ENCODE measurements around the gene GLIS1.

The GLIS1 gene

DNA sequence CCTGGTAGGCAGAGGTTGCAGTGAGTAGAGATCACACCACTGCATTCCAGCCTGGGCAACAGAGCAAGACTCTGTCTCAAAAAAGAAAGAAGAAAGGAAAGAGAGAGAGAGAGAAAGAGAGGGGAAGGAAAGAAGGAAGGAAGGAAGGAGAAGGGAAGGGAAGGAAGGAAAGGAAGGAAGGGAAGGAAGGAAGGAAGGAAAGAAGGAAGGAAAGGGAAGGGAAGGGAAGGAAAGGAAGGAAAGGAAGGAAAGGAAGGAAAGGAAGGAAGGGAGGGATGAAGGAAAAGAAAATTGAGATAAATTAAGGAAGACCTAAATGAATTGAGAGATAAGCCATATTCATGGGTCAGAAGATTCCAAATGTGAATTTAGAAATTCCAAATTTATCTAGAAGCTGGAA lies 92.2 kb downstream of the GLIS1 start:
- Mint-ChIP-seq H3K9me3 (no peaks in the 10 kb centered on the region), H3K36me3 (ENCODE audit: low read depth) (no peaks in the 10 kb centered on the region), H3K4me1 (ENCODE audit: low read depth) (no peaks in the 10 kb centered on the region), H3K27me3 (ENCODE audit: low read depth) (peaks cover 25% of the 10 kb centered on the region), H3K27ac (no peak overlapping the region), H3K4me3 (no peak overlapping the region)
- no peak for DNase-seq (ENCODE audit: low spot score)

DNA sequence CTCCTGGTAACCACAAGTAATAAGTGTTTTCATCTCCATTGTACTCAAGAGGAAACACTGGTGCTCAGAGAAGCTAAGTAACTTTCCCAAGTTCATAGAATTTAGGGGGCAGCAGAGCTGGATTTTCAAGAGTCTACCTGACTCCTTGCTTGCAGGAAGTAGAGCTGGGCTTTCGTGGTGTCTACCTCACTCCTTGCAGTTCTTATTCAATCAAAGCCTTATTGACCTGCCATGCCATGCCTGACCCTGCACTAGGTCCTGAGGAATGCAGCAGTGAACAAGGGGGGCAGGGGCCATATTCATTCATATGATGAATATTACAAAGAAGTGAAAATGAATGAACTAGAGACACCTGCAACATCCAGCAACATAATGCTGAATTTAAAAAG lies 93.3 kb downstream of the GLIS1 start:
- Mint-ChIP-seq H3K4me1 (ENCODE audit: low read depth) (no peaks in the 10 kb centered on the region), H3K9me3 (no peaks in the 10 kb centered on the region), H3K36me3 (ENCODE audit: low read depth) (no peaks in the 10 kb centered on the region), H3K27me3 (ENCODE audit: low read depth) (peaks cover 25% of the 10 kb centered on the region), H3K4me3 (no peak overlapping the region), H3K27ac (no peak overlapping the region)
- DNase-seq (ENCODE audit: low spot score), result no peak

DNA sequence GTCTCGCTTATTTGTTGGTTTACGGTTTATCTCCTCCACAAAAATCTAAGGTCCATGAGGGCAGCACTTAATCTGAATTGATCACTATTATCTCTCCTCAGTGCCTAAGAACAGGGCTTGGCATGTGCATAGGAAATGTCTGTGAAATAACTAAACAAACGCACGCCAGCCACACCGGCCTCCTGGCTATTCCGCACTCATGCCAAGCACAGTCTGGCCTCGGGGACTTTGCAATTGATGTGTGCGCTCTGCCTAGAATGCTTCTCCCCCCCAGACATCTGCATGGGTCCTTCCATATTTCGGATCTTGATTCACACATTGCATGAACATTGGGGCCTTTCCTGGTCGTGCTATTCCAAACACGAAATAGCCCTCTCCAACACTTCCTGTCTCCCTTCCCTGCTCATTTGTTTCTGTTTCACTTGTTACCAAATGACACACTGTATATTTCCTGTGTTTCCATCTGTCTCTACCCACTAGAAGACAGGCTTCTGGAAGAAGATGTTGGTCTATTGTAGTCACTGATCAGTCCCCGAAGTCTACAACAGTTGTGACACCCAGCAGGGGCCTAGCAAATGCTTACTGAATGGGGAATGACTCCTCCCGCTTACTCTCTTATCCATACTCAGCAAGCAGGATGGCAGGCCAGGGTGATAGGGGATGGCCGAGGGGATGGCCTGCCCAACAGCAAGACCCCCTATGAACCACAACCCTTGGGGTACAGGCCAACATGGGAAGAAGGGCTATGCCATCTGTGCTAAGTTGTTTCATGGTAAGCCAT lies 93.9 kb downstream of the GLIS1 start:
- H3K4me3 Mint-ChIP-seq, result no peak overlapping the region
- no peak overlapping the region for H3K27ac Mint-ChIP-seq
- H3K9me3 Mint-ChIP-seq, result no peaks in the 10 kb centered on the region
- H3K36me3 Mint-ChIP-seq (ENCODE audit: low read depth), result no peaks in the 10 kb centered on the region
- peaks cover 25% of the 10 kb centered on the region for H3K27me3 Mint-ChIP-seq (ENCODE audit: low read depth)
- no peak for DNase-seq (ENCODE audit: low spot score)
- H3K4me1 Mint-ChIP-seq (ENCODE audit: low read depth), result no peaks in the 10 kb centered on the region

DNA sequence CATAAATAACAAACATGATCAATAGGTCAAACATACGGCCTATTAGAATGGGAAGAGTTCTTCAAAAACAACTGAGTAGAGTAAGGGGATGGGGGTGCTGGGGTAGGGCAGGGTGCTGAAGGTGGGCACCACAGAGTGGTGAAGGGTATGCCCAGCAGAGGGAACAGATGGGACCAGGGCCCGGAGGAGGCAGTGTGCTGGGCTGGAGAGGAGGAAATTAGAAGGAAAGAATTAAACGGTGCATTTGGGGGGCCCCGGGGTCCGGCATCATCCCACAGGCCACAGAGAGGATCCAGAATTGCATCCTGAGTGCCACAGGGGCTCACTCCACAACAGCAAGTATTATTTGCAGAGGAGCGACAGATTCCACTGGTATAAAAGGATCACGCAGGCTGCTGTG lies 94.5 kb downstream of the GLIS1 start:
- no peaks in the 10 kb centered on the region for H3K4me1 Mint-ChIP-seq (ENCODE audit: low read depth)
- H3K9me3 Mint-ChIP-seq, result no peaks in the 10 kb centered on the region
- H3K4me3 Mint-ChIP-seq, result no peak overlapping the region
- DNase-seq (ENCODE audit: low spot score), result no peak
- H3K27ac Mint-ChIP-seq, result no peak overlapping the region
- H3K36me3 Mint-ChIP-seq (ENCODE audit: low read depth), result no peaks in the 10 kb centered on the region
- H3K27me3 Mint-ChIP-seq (ENCODE audit: low read depth), result peaks cover 22% of the 10 kb centered on the region

DNA sequence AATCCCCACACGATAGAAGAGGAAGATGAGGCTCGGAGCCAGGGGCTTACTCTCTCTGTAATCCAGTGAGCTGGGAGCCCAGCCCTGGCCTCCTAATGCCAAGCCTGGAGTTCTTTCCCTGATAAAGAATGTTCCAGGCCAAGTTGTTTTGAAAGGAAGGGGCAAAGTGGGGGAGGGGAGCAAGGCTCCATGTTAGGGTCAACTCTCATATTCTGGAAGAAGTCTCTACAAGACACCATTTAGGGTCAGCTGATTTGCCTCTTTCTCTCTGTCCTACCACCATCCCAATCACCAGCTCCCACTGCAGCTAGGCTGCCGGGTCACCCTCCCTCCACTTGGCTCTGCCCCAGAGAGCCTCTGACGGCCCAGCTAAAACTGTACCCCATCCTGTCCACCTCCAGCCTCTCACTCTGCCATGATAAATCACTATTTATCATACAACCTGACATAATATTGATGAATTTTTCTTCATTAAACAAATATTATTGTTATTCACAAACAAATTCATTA lies 95.0 kb downstream of the GLIS1 start:
- Mint-ChIP-seq H3K27ac (no peak overlapping the region), H3K4me1 (ENCODE audit: low read depth) (no peaks in the 10 kb centered on the region), H3K9me3 (no peaks in the 10 kb centered on the region), H3K27me3 (ENCODE audit: low read depth) (peaks cover 22% of the 10 kb centered on the region), H3K36me3 (ENCODE audit: low read depth) (no peaks in the 10 kb centered on the region), H3K4me3 (no peak overlapping the region)
- no peak for DNase-seq (ENCODE audit: low spot score)

DNA sequence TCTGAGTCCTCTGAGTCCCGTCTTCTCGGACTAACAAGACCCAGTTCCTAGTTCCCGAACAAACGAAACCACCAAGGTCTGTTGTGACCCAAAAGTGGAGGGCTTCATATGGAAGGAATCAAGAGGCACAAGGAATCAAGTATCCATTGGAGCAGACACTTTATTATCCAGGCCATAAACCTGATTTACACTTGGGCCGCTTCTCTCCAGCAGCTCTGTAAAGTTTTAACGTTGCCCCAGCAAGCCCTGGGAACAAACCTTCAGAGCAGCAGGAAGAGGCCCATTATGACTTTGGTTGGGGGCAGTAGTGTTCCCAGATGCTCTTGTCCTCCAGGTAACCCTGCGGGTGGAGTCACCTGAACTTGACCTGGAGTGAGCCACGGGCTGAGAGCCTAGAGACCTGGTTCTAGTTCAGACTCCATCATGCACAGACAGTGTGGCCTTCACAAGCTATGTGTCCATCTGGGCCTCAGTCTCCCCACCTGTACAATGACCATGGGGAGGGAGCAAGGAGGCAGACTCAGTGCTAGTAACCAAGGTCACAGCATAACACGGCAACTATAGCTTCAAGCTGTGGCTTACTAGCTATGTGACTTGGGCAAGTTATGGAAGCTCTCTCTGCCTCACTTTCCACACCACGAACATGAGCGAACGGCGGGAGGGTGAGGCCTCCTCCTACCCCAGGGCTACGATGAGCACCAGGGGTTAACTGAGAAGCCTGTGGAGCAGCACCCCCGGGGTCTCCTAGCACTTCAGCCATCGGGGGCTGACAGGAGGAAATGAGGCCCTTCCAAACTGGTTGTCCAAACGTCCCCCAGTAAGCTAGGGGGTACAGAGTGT lies 95.7 kb downstream of the GLIS1 start:
- Mint-ChIP-seq H3K9me3 (no peaks in the 10 kb centered on the region), H3K4me3 (no peak overlapping the region), H3K27ac (no peak overlapping the region), H3K36me3 (ENCODE audit: low read depth) (no peaks in the 10 kb centered on the region), H3K4me1 (ENCODE audit: low read depth) (no peaks in the 10 kb centered on the region), H3K27me3 (ENCODE audit: low read depth) (peaks cover 18% of the 10 kb centered on the region)
- DNase-seq (ENCODE audit: low spot score), result no peak

DNA sequence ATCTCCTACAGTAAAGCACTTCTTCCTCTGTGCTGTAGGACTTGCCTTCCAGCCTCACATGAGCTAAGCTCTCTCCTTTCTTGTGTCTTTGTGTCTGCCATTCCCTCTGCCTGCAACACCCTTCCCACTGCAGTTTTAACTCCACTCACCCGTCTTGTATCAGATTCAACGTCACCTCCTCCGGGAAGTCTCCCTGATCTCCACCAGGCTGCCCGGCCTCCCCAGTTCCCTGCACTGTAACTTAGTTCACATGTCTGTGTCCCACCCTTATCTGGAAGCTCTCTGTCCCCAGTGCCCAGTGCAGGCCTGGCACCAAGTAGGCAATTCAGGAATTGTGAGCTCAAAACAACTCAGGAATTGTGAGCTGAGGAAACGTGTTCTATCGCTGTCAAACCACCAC lies 96.4 kb downstream of the GLIS1 start:
- H3K4me1 Mint-ChIP-seq (ENCODE audit: low read depth), result no peaks in the 10 kb centered on the region
- no peaks in the 10 kb centered on the region for H3K9me3 Mint-ChIP-seq
- DNase-seq (ENCODE audit: low spot score), result no peak
- H3K4me3 Mint-ChIP-seq, result no peak overlapping the region
- H3K36me3 Mint-ChIP-seq (ENCODE audit: low read depth), result no peaks in the 10 kb centered on the region
- H3K27me3 Mint-ChIP-seq (ENCODE audit: low read depth), result peaks cover 16% of the 10 kb centered on the region
- no peak overlapping the region for H3K27ac Mint-ChIP-seq

DNA sequence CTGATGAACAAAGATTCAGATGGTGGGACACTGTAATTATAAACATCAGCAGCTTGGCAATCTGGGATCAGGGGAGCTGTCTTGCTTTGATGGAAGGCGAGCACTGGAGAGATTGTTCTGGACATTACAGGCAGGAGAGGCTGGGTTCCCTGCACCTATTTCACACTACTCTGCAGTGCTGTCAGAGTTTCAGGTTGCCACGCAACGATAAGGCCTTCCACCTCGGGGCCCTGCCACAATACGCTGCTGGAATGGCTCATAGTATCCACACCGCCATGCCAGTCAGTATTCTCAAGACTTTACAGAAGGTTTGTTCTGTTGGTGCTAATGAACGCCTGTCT lies 96.8 kb downstream of the GLIS1 start:
- no peaks in the 10 kb centered on the region for H3K4me1 Mint-ChIP-seq (ENCODE audit: low read depth)
- H3K4me3 Mint-ChIP-seq, result no peak overlapping the region
- H3K27ac Mint-ChIP-seq, result no peak overlapping the region
- no peak for DNase-seq (ENCODE audit: low spot score)
- no peaks in the 10 kb centered on the region for H3K36me3 Mint-ChIP-seq (ENCODE audit: low read depth)
- peaks cover 12% of the 10 kb centered on the region for H3K27me3 Mint-ChIP-seq (ENCODE audit: low read depth)
- H3K9me3 Mint-ChIP-seq, result no peaks in the 10 kb centered on the region

DNA sequence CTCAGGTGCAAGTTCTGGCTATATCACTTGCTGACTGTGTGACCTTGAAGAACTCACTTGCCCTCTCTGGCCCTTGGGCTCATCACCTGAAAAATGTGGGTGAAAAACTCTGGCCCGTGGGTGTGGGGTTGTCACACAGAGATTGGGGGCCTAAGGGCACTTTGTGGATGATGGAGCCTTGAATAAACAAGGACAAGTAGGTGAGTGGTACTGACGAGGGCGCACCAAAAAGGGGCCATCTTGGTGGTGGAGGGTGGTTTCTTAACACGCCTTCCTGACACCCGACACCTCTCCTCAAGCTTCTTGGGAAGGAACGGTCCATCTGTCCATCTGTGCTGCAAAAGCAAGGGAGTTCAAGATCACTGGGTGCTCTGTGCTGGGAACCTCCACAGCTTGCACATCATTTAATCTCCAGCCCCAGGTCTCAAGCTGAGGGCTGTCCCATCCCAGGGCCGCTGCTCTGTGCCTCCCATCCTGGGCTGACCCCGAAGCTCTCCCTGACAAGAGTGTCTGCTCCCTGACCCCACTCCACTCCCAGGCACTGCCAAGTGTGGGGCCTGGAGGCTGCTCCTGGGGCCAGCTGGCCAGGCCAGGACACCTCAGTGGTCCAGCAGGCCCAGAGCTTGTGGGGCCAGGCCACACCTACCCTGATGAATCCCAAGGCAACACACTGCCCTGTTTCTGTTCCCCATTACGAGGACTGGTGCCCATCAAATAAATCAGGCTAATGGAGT lies 97.3 kb downstream of the GLIS1 start:
- Mint-ChIP-seq H3K9me3 (no peaks in the 10 kb centered on the region), H3K4me3 (no peak overlapping the region), H3K4me1 (ENCODE audit: low read depth) (no peaks in the 10 kb centered on the region), H3K27ac (no peak overlapping the region), H3K36me3 (ENCODE audit: low read depth) (no peaks in the 10 kb centered on the region), H3K27me3 (ENCODE audit: low read depth) (peaks cover 9% of the 10 kb centered on the region)
- DNase-seq (ENCODE audit: low spot score), result no peak

DNA sequence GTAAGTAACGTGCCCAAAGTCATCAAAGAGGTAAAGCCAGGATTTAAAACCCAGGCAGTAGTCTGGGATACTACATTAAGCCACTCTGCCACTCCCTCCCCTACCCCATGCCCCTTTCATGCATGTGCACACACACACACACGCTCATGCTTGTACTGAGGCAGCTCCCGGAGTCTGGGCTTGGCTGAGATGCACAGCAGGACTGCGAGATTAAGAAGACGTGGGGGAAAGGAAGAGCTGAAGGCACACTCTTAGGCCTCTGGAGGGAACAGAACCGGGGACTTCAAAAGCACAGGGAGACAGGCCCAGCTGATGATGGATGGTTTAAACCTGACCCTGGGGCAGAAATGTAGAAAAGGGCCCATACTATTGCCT lies 98.3 kb downstream of the GLIS1 start:
- Mint-ChIP-seq H3K36me3 (ENCODE audit: low read depth) (no peaks in the 10 kb centered on the region), H3K9me3 (no peaks in the 10 kb centered on the region), H3K27ac (no peak overlapping the region), H3K4me3 (no peak overlapping the region), H3K27me3 (ENCODE audit: low read depth) (peaks cover 4% of the 10 kb centered on the region), H3K4me1 (ENCODE audit: low read depth) (no peaks in the 10 kb centered on the region)
- DNase-seq (ENCODE audit: low spot score), result no peak

DNA sequence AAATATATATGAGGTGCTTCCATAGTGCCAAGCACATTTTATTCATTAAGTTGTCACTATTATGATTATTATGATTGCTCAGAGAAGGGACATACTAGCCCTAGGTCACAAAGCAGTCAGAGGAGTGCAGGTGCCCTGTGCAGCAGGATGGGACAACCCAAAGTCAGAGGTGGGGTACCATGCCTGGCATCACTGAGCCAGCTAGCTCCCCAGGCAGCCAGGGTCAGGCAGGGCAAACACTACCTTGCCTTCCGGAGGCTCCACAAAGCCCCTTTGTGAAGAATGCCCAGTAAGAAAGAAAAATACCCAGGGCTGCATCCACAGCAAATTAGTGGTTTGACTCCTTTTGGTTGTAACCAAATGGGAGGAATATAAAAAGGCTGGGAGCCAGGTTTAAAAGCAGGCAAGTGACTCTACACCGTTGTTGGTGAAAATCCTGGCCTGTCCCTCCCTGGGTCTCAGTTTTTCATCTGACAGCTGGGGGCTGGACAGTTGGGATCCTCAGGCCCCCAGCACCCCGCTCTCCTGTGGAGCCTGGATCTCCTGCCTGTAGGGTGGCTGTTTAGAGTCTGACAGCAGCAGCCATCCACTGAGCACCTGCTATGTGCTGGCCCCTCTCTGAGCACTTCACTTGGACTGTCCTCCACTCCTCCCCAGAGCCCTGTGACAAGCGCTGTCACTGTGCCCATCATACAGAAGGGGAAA lies 98.8 kb downstream of the GLIS1 start:
- Mint-ChIP-seq H3K4me3 (no peak overlapping the region), H3K9me3 (no peaks in the 10 kb centered on the region), H3K4me1 (ENCODE audit: low read depth) (no peaks in the 10 kb centered on the region), H3K27ac (no peak overlapping the region), H3K36me3 (ENCODE audit: low read depth) (no peaks in the 10 kb centered on the region), H3K27me3 (ENCODE audit: low read depth) (no peaks in the 10 kb centered on the region)
- DNase-seq (ENCODE audit: low spot score), result no peak

DNA sequence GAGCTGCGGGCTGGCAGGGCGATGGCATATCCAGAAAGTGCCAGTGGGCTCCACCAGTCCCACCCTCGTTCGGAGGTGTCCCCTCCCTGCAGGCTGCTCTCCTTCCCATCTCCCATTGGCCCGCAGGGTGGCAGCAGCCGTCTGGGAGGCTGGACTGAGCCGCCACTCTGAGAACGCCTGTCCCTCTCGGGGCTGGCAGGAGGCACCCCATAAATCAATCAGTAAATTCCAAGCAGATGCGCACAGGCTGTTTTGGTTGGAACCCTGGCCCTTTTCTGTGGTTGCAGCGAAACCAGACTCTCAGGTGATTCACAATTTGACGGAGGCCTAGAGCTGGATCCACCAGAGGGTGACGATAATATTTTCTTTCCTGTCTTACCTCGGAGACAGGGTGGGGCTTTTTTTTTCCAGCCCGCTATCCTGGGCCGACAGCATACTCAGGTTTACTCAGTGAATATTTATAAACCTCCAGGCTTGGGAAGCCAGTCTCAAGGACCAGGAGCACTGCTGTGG lies 99.7 kb downstream of the GLIS1 start:
- DNase-seq (ENCODE audit: low spot score), result no peak
- Mint-ChIP-seq H3K27me3 (ENCODE audit: low read depth) (no peaks in the 10 kb centered on the region), H3K27ac (no peak overlapping the region), H3K9me3 (no peaks in the 10 kb centered on the region), H3K4me1 (ENCODE audit: low read depth) (no peaks in the 10 kb centered on the region), H3K4me3 (no peak overlapping the region), H3K36me3 (ENCODE audit: low read depth) (no peaks in the 10 kb centered on the region)

DNA sequence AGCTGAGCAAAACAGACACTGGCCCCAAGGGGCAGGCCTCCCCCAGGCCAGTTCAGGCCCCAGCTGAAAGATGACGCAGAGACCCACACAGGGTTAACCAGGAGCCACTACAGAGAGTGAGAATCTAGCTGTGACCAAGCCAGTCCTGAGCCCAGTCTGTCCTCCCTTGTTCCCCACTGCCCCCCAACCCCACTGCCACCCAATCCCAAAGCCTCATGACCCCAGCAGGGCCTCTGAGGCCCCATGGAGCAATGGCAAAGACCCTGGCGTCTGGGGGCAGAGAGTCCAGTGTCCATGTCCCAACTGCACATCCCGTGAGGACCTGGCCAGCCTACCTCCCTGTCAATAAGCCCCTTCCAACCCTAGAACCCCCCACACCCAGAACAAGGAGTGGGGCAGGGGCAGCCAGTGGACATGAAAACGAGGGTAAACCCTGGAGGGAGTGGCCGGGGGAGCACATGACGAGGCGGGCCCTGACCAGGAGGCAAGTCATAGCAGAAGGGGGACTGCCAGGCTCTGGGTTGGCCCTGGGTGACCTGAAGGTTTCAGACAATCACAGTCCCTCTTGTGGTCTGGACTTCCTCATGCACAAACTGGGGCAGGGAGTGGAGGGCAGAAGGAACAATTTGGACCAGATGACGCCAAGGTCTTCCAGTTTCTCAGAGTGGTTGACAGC lies 100.5 kb downstream of the GLIS1 start:
- no peak overlapping the region for H3K27ac Mint-ChIP-seq
- no peaks in the 10 kb centered on the region for H3K4me1 Mint-ChIP-seq (ENCODE audit: low read depth)
- no peaks in the 10 kb centered on the region for H3K36me3 Mint-ChIP-seq (ENCODE audit: low read depth)
- H3K4me3 Mint-ChIP-seq, result no peak overlapping the region
- no peak for DNase-seq (ENCODE audit: low spot score)
- no peaks in the 10 kb centered on the region for H3K9me3 Mint-ChIP-seq
- H3K27me3 Mint-ChIP-seq (ENCODE audit: low read depth), result no peaks in the 10 kb centered on the region

Measured in T-helper 2 cell treated with Interferon-gamma antibody and Interleukin-4, amounts not matched to agents 5 μg/mL and 100 μg/mL, for 36 hours (primary cell).